Measurements from ENCODE around the gene ATP9A. TPM values are rescaled to one million over a fixed set of nuclear protein-coding genes. Genes with fewer than 3 reads are reported as not detected.
"Not testable (repeated sequence)": the region's sequence is repeated elsewhere in the genome, so short reads cannot be mapped to it uniquely, and the experiment has no call there.

ATP9A gene
- total RNA-seq, 1 donor from 2014 or later: 37.6 TPM

DNA sequence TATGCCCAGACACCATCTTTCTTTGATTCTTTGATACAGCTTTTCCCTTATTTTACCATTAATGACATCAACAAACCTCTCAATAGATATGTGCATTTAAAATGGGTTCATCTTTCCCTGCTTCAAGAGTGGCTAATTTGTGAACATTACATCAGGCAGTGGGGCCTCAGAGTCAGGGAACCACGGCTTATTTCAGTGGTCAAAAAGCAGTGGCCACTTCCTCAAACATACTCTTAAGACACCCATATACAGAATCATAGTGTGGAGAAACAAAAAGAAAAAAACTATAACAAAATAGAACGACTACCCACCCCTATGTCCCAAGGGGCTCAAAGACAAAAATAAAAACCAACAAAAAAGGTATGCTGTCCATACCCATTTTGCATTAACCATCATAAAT is 21.2 kb upstream of the ATP9A start:
- TF ChIP-seq, protein P1, sequence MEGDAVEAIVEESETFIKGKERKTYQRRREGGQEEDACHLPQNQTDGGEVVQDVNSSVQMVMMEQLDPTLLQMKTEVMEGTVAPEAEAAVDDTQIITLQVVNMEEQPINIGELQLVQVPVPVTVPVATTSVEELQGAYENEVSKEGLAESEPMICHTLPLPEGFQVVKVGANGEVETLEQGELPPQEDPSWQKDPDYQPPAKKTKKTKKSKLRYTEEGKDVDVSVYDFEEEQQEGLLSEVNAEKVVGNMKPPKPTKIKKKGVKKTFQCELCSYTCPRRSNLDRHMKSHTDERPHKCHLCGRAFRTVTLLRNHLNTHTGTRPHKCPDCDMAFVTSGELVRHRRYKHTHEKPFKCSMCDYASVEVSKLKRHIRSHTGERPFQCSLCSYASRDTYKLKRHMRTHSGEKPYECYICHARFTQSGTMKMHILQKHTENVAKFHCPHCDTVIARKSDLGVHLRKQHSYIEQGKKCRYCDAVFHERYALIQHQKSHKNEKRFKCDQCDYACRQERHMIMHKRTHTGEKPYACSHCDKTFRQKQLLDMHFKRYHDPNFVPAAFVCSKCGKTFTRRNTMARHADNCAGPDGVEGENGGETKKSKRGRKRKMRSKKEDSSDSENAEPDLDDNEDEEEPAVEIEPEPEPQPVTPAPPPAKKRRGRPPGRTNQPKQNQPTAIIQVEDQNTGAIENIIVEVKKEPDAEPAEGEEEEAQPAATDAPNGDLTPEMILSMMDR (IDR thresholded peaks at IDR 0.05; ENCODE audit: insufficient read depth, low read length, poor library complexity, severe bottlenecking): no peak
- H3K36me3 ChIP-seq (ENCODE audit: control insufficient read depth, insufficient read depth, low read length): no peaks in the 10 kb centered on the region

GRCh38 chr20:51788822-51789221 is 20.6 kb upstream of the ATP9A start:
- no peaks in the 10 kb centered on the region for H3K36me3 ChIP-seq (ENCODE audit: control insufficient read depth, insufficient read depth, low read length)
- no peak overlapping the region for H3K4me3 ChIP-seq (ENCODE audit: low read depth, low read length)
- no peak for DNase-seq (ENCODE audit: low read depth)
- TF ChIP-seq, protein P1 (IDR thresholded peaks at IDR 0.05; ENCODE audit: insufficient read depth, low read length, poor library complexity, severe bottlenecking): no peak
- H3K27me3 ChIP-seq (ENCODE audit: control insufficient read depth, insufficient read depth, low read length): no peaks in the 10 kb centered on the region

More for the DNA sequence above, 21.2 kb upstream of the ATP9A start:
- no peak for DNase-seq (ENCODE audit: low read depth)
- Histone ChIP-seq H3K4me3 (ENCODE audit: low read depth, low read length) (no peak overlapping the region), H3K27me3 (ENCODE audit: control insufficient read depth, insufficient read depth, low read length) (no peaks in the 10 kb centered on the region)

DNA sequence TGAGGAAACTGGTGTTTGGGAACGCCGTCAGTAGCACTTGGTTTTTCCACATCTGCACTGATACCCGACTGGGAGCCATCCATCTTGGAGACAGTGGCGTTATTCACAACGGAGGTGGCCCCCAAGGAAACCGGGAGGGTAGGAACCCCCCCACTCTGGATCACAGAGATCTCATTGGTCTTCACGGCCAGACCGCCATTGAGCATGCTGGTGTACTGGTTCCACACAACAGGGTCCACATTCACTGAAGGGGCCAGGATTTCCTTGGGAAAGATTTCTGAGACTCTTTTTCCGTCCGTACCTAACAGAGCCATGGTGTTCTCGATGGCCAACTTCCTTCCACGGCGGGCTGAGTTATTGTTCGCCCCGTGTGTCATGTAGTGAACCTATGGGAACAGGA is 16.1 kb upstream of the ATP9A start:
- no peaks in the 10 kb centered on the region for H3K36me3 ChIP-seq (ENCODE audit: control insufficient read depth, insufficient read depth, low read length)
- no peaks in the 10 kb centered on the region for H3K27me3 ChIP-seq (ENCODE audit: control insufficient read depth, insufficient read depth, low read length)
- DNase-seq (ENCODE audit: low read depth): no peak
- TF ChIP-seq, protein P1 (IDR thresholded peaks at IDR 0.05; ENCODE audit: insufficient read depth, low read length, poor library complexity, severe bottlenecking): no peak
- H3K4me3 ChIP-seq (ENCODE audit: low read depth, low read length): no peak overlapping the region

DNA sequence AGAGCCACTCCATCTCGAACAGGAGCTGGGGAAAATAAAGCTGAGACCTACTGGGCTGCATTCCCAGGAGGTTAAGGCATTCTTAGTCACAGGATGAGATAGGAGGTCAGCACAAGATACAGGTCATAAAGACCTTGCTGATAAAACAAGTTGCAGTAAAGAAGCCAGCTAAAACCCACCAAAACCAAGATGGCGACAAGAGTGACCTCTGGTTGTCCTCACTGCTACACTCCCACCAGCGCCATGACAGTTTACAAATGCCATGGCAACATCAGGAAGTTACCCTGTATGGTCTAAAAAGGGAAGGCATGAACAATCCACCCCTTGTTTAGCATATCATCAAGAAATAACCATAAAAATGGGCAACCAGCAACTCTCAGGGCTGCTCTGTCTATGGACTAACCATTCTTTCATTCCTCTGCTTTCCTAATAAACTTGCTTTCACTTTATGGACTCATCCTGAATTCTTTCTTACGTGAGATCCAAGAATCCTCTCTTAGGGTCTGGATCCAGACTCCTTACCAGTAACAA is 10.1 kb upstream of the ATP9A start:
- not testable (repeated sequence) for H3K36me3 ChIP-seq (ENCODE audit: control insufficient read depth, insufficient read depth, low read length); H3K4me3 ChIP-seq (ENCODE audit: low read depth, low read length); H3K27me3 ChIP-seq (ENCODE audit: control insufficient read depth, insufficient read depth, low read length); DNase-seq (ENCODE audit: low read depth)

- Histone ChIP-seq H3K4me3 (ENCODE audit: low read depth, low read length) (no peak overlapping the region), H3K36me3 (ENCODE audit: control insufficient read depth, insufficient read depth, low read length) (no peaks in the 10 kb centered on the region), H3K27me3 (ENCODE audit: control insufficient read depth, insufficient read depth, low read length) (no peaks in the 10 kb centered on the region)
- no peak for DNase-seq (ENCODE audit: low read depth)
- TF ChIP-seq, protein P1 (IDR thresholded peaks at IDR 0.05; ENCODE audit: insufficient read depth, low read length, poor library complexity, severe bottlenecking): no peak
These were observed 7.1 kb upstream of the ATP9A start for GRCh38 chr20:51775241-51775640.

DNA sequence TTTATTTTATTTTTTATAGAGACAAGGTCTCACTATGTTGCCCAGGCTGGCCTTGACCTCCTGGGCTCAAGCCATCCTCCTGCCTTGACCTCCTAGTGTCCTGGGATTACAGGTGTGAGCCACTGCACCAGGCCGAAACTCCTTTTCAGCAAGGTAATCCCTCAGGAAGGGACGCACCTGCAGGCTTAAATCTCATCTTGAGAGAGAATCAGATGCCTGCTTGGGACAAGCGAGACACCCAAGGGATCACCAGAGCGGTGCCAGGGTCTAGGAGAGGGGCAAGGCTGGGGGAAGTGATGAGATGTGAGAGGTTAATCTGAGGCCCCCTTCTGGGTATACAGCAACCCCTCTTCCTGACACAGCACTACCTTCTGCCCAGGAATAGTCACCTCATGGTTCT is 4.0 kb upstream of the ATP9A start:
- Histone ChIP-seq H3K36me3 (ENCODE audit: control insufficient read depth, insufficient read depth, low read length) (no peaks in the 10 kb centered on the region), H3K4me3 (ENCODE audit: low read depth, low read length) (no peak overlapping the region), H3K27me3 (ENCODE audit: control insufficient read depth, insufficient read depth, low read length) (no peaks in the 10 kb centered on the region)
- TF ChIP-seq, protein P1 (IDR thresholded peaks at IDR 0.05; ENCODE audit: insufficient read depth, low read length, poor library complexity, severe bottlenecking): no peak
- DNase-seq (ENCODE audit: low read depth): no peak
